ENCODE measurements around the gene OPCML. TPM values are rescaled to one million over a fixed set of nuclear protein-coding genes. Genes with fewer than 3 reads are reported as not detected.

OPCML gene
- polyA plus RNA-seq, 3 donors, result not detected

GRCh38 chr11:133137939-133138338 lies 394.4 kb downstream of the OPCML start:
- 89% methylated on average over 3 of the region's 5 CpGs for WGBS (ENCODE audit: insufficient coverage)
- intact Hi-C loops (cut with micrococcal nuclease), result no loop called here

DNA sequence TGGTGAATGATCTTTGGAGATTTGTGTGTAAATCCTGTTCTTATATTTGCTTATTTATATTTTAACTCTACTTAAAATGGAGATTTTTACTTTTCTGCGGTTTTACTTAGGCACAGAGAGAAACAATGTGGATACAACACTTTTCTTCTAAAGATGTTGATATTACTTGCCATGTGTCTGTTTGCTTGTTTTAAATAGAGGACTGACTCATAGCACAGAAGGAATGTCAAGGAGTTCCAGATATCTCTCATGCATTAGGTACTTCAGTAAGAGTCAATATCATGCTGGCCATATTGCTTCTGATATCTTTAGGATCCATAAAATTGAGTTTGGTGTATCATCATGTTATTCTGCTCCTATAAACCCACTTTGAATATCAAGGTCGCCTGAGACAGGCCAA lies 395.0 kb downstream of the OPCML start:
- Mint-ChIP-seq H3K27me3 (ENCODE audit: low read depth in 3 of 3) (peaks cover 6 to 12% (median 11%) of the 10 kb centered on the region in 3 donors), H3K4me3 (no peak overlapping the region), H3K4me1 (peaks cover 2% of the 10 kb centered on the region), H3K36me3 (no peaks in the 10 kb centered on the region), H3K9me3 (no peaks in the 10 kb centered on the region), H3K27ac (no peak overlapping the region)
- Histone ChIP-seq H3K4me3 (replicated peaks in 1 of 3; ENCODE audit: low read depth in 2 of 3, low read length in 3 of 3) (no peak overlapping the region), H3K9ac (ENCODE audit: insufficient read depth, low read length, poor library complexity, severe bottlenecking) (no peak overlapping the region), H3K27me3 (ENCODE audit: control insufficient read depth in 2 of 2, insufficient read depth in 2 of 2, low read length in 2 of 2) (no peaks in the 10 kb centered on the region), H4K20me1 (ENCODE audit: insufficient read depth, low read length) (no peaks in the 10 kb centered on the region), H3K27ac (ENCODE audit: low read depth in 1 of 2, low read length in 2 of 2) (no peak overlapping the region), H2AFZ (ENCODE audit: insufficient read depth, low read depth, low read length, poor library complexity, severe bottlenecking) (no peak overlapping the region), H3K79me2 (ENCODE audit: insufficient read depth, low read length) (no peaks in the 10 kb centered on the region), H3K36me3 (replicated peaks in 1 of 2; ENCODE audit: control insufficient read depth in 1 of 2, insufficient read depth in 2 of 2, low read length in 2 of 2) (no peaks in the 10 kb centered on the region), H3K9me3 (replicated peaks in 1 of 2; ENCODE audit: control insufficient read depth in 1 of 2, insufficient read depth in 1 of 2, low read length in 2 of 2) (no peaks in the 10 kb centered on the region), H3K4me1 (ENCODE audit: control insufficient read depth in 1 of 2, insufficient read depth in 2 of 2, low read length in 2 of 2) (no peaks in the 10 kb centered on the region), H3K4me2 (replicated peaks; ENCODE audit: extremely low read depth, low read length, poor library complexity, severe bottlenecking) (no peak overlapping the region)
- intact Hi-C loops (cut with micrococcal nuclease), result no loop called here
- no CpG with 5 or more reads among the region's 2 CpGs for WGBS (ENCODE audit: insufficient coverage)
- DNase-seq, result no peak
- no peak for TF ChIP-seq CTCF (IDR thresholded peaks at IDR 0.05)

More at GRCh38 chr11:133137939-133138338, 394.4 kb downstream of the OPCML start:
- H3K27me3 ChIP-seq (ENCODE audit: control insufficient read depth in 2 of 2, insufficient read depth in 2 of 2, low read length in 2 of 2), result no peaks in the 10 kb centered on the region
- no peaks in the 10 kb centered on the region for H3K36me3 ChIP-seq (replicated peaks in 1 of 2; ENCODE audit: control insufficient read depth in 1 of 2, insufficient read depth in 2 of 2, low read length in 2 of 2)
- H3K4me1 ChIP-seq (ENCODE audit: control insufficient read depth in 1 of 2, insufficient read depth in 2 of 2, low read length in 2 of 2), result no peaks in the 10 kb centered on the region
- H3K79me2 ChIP-seq (ENCODE audit: insufficient read depth, low read length), result no peaks in the 10 kb centered on the region
- no peak overlapping the region for H3K27ac ChIP-seq (ENCODE audit: low read depth in 1 of 2, low read length in 2 of 2)
- no peak overlapping the region for H3K27ac Mint-ChIP-seq
- no peak for TF ChIP-seq CTCF (IDR thresholded peaks at IDR 0.05)
- no peak overlapping the region for H3K9ac ChIP-seq (ENCODE audit: insufficient read depth, low read length, poor library complexity, severe bottlenecking)
- H3K4me1 Mint-ChIP-seq, result peaks cover 2% of the 10 kb centered on the region
- H2AFZ ChIP-seq (ENCODE audit: insufficient read depth, low read depth, low read length, poor library complexity, severe bottlenecking), result no peak overlapping the region
- no peaks in the 10 kb centered on the region for H3K9me3 Mint-ChIP-seq
- no peaks in the 10 kb centered on the region for H3K9me3 ChIP-seq (replicated peaks in 1 of 2; ENCODE audit: control insufficient read depth in 1 of 2, insufficient read depth in 1 of 2, low read length in 2 of 2)
- H3K4me2 ChIP-seq (replicated peaks; ENCODE audit: extremely low read depth, low read length, poor library complexity, severe bottlenecking), result no peak overlapping the region
- DNase-seq, result no peak
- peaks cover 6 to 11% (median 10%) of the 10 kb centered on the region in 3 donors for H3K27me3 Mint-ChIP-seq (ENCODE audit: low read depth in 3 of 3)
- H4K20me1 ChIP-seq (ENCODE audit: insufficient read depth, low read length), result no peaks in the 10 kb centered on the region
- no peak overlapping the region for H3K4me3 ChIP-seq (replicated peaks in 1 of 3; ENCODE audit: low read depth in 2 of 3, low read length in 3 of 3)
- H3K36me3 Mint-ChIP-seq, result no peaks in the 10 kb centered on the region
- no peak overlapping the region for H3K4me3 Mint-ChIP-seq
